H9 (cell line): Measurements from ENCODE around the gene RIOX2. TPM values are rescaled to one million over a fixed set of nuclear protein-coding genes. Genes with fewer than 3 reads are reported as not detected.

Experiments used
- DNase-seq: peaks from one replicate; pipeline ENCODE4 v3.0.0-alpha.2; 2017
- H2AFZ ChIP-seq: one replicate; pipeline ENCODE4 v1.6.1; 2013; ENCODE audit warnings: mild to moderate bottlenecking, low read length, control low read depth, moderate library complexity
- H2AK5ac ChIP-seq: 2 replicates; pipeline ENCODE4 v1.6.1; 2013; ENCODE audit warnings: low read length, control low read depth, mixed read lengths; ENCODE audit not compliant: insufficient read length
- H2BK120ac ChIP-seq: one replicate; pipeline ENCODE4 v1.6.1; 2013; ENCODE audit warnings: low read depth, mild to moderate bottlenecking, low read length, control low read depth, inconsistent platforms; ENCODE audit not compliant: poor library complexity, severe bottlenecking
- H2BK12ac ChIP-seq: 2 replicates; pipeline ENCODE4 v1.6.1; 2013; ENCODE audit warnings: low read length, control low read depth, mixed read lengths, low read depth; ENCODE audit not compliant: insufficient read length
- H2BK15ac ChIP-seq: 2 replicates; pipeline ENCODE4 v1.6.1; 2013; ENCODE audit warnings: low read depth, low read length, control low read depth
- H2BK20ac ChIP-seq: one replicate; pipeline ENCODE4 v1.6.1; 2013; ENCODE audit warnings: low read depth, mild to moderate bottlenecking, low read length, control low read depth, inconsistent platforms; ENCODE audit not compliant: poor library complexity, severe bottlenecking
- H2BK5ac ChIP-seq: 2 replicates; pipeline ENCODE4 v1.6.1; 2013; ENCODE audit warnings: low read length, control low read depth, mixed read lengths; ENCODE audit not compliant: insufficient read length
- H3K14ac ChIP-seq: 2 replicates; pipeline ENCODE4 v1.6.1; 2013; ENCODE audit warnings: low read length, control low read depth; ENCODE audit not compliant: insufficient read depth
- H3K18ac ChIP-seq: 2 replicates; pipeline ENCODE4 v1.6.1; 2013; ENCODE audit warnings: low read depth, mild to moderate bottlenecking, mixed read lengths, low read length, control low read depth; ENCODE audit not compliant: insufficient read length
- H3K23ac ChIP-seq: 2 replicates; pipeline ENCODE4 v1.6.1; 2013; ENCODE audit warnings: low read length, control low read depth, mixed read lengths, low read depth; ENCODE audit not compliant: insufficient read length
- H3K23me2 ChIP-seq: 2 replicates; pipeline ENCODE4 v1.6.1; 2013; ENCODE audit warnings: low read depth, mild to moderate bottlenecking, mixed read lengths, low read length, control low read depth; ENCODE audit not compliant: insufficient read length, poor library complexity, severe bottlenecking
- H3K27ac ChIP-seq: 2 replicates; pipeline ENCODE4 v1.5.1; 2013; ENCODE audit warnings: low read length, control low read depth, mixed read lengths, low read depth; ENCODE audit not compliant: insufficient read length
- H3K27me3 ChIP-seq: 2 replicates; pipeline ENCODE4 v1.6.1; 2013; ENCODE audit warnings: low read length, control low read depth, inconsistent platforms; ENCODE audit not compliant: insufficient read depth
- H3K4ac ChIP-seq: 2 replicates; pipeline ENCODE4 v1.6.1; 2013; ENCODE audit warnings: low read depth, mild to moderate bottlenecking, control low read depth, inconsistent platforms, low read length, moderate library complexity
- H3K4me1 ChIP-seq: 2 replicates; pipeline ENCODE4 v1.6.1; 2013; ENCODE audit warnings: low read length, control low read depth, inconsistent platforms; ENCODE audit not compliant: insufficient read depth
- H3K4me2 ChIP-seq: 2 replicates; pipeline ENCODE4 v1.6.1; 2013; ENCODE audit warnings: low read length, control low read depth, mixed read lengths; ENCODE audit not compliant: insufficient read length, insufficient read depth
- H3K56ac ChIP-seq: 2 replicates; pipeline ENCODE4 v1.6.1; 2013; ENCODE audit warnings: low read depth, mild to moderate bottlenecking, mixed read lengths, low read length, control low read depth; ENCODE audit not compliant: insufficient read length
- H3K79me1 ChIP-seq: 2 replicates; pipeline ENCODE4 v1.6.1; 2013; ENCODE audit warnings: low read depth, mild to moderate bottlenecking, moderate library complexity, low read length, control low read depth, inconsistent platforms; ENCODE audit not compliant: insufficient read depth, poor library complexity, severe bottlenecking
- H3K79me2 ChIP-seq: 2 replicates; pipeline ENCODE4 v1.6.1; 2013; ENCODE audit warnings: low read length, control low read depth, inconsistent platforms; ENCODE audit not compliant: insufficient read depth
- H3K9ac ChIP-seq: 2 replicates; pipeline ENCODE4 v1.6.1; 2013; ENCODE audit warnings: low read length, control low read depth, mixed read lengths; ENCODE audit not compliant: insufficient read length; ENCODE audit errors: extremely low read depth
- H3K9me3 ChIP-seq: one replicate; pipeline ENCODE4 v1.6.1; 2013; ENCODE audit warnings: low read depth, low read length, inconsistent platforms; ENCODE audit not compliant: control insufficient read depth
- H3T11ph ChIP-seq: one replicate; pipeline ENCODE4 v1.6.1; 2013; ENCODE audit warnings: mild to moderate bottlenecking, low read length, control low read depth, inconsistent platforms
- H4K20me1 ChIP-seq: one replicate; pipeline ENCODE4 v1.6.1; 2013; ENCODE audit not compliant: control insufficient read depth, insufficient read length, insufficient read depth
- H4K5ac ChIP-seq: 2 replicates; pipeline ENCODE4 v1.6.1; 2013; ENCODE audit warnings: low read depth, mild to moderate bottlenecking, mixed read lengths, low read length, control low read depth; ENCODE audit not compliant: insufficient read length
- H4K8ac ChIP-seq: replicated peaks from 2 replicates; pipeline ENCODE4 v1.6.1; 2013; ENCODE audit warnings: low read length, control low read depth, mixed read lengths, low read depth; ENCODE audit not compliant: insufficient read length
- H4K91ac ChIP-seq: 2 replicates; pipeline ENCODE4 v1.6.1; 2013; ENCODE audit warnings: low read depth, mild to moderate bottlenecking, moderate library complexity, mixed read lengths, low read length, control low read depth; ENCODE audit not compliant: insufficient read length
- H3K27ac Mint-ChIP-seq, 3 experiments: 2 replicates in 2 of 3; 3 replicates in 1 of 3; pipeline ENCODE4 v1.8.0; 2020 to 2021; ENCODE audit warnings: mixed read lengths in 3 of 3, mild to moderate bottlenecking in 1 of 3, moderate library complexity in 1 of 3
- H3K27me3 Mint-ChIP-seq: 2 replicates; pipeline ENCODE4 v1.8.0; 2021; ENCODE audit warnings: low read depth, mild to moderate bottlenecking, moderate library complexity, mixed read lengths
- H3K36me3 Mint-ChIP-seq, 3 experiments: 2 replicates in 2 of 3; 3 replicates in 1 of 3; pipeline ENCODE4 v1.8.0; 2020 to 2021; ENCODE audit warnings: low read depth in 3 of 3, mixed read lengths in 3 of 3; ENCODE audit not compliant: insufficient read depth in 1 of 3
- H3K4me1 Mint-ChIP-seq, 2 experiments: 2 replicates each; pipeline ENCODE4 v1.8.0; 2020; ENCODE audit warnings: mixed read lengths in 2 of 2
- H3K4me3 Mint-ChIP-seq, 2 experiments: 2 replicates in 1 of 2; 3 replicates in 1 of 2; pipeline ENCODE4 v1.8.0; 2020 to 2021; ENCODE audit warnings: mild to moderate bottlenecking in 2 of 2, mixed read lengths in 2 of 2, moderate library complexity in 1 of 2
- H3K9me3 Mint-ChIP-seq, 2 experiments: 2 replicates in 1 of 2; 3 replicates in 1 of 2; pipeline ENCODE4 v1.8.0; 2020; ENCODE audit warnings: mild to moderate bottlenecking in 2 of 2, mixed read lengths in 2 of 2, moderate library complexity in 1 of 2
- CTCF ChIP-seq: fragments of 200-600 bp; sonication (generic); conservative IDR thresholded peaks from 3 replicates; pipeline ENCODE4 v1.8.0; 2021; ENCODE audit warnings: antibody characterized with exemption, mild to moderate bottlenecking
- WGBS: extraction: QIAGEN DNeasy Blood & Tissue Kit; methylation state at CpG from one replicate; pipeline ENCODE4 v1.1.7; 2013; ENCODE audit warnings: missing lambda C conversion rate, low lambda C conversion rate, mixed read lengths; ENCODE audit not compliant: insufficient read length; ENCODE audit errors: extremely low coverage; 5-methylcytosine and 5-hydroxymethylcytosine counted together
- total RNA-seq: library from RNA; stranded (reverse); gene quantifications from 2 replicates; pipeline ENCODE4 v1.2.1, GENCODE V29; 2021

The RIOX2 gene
- total RNA-seq, 1 experiment from 2014 or later: 15.5 TPM

DNA sequence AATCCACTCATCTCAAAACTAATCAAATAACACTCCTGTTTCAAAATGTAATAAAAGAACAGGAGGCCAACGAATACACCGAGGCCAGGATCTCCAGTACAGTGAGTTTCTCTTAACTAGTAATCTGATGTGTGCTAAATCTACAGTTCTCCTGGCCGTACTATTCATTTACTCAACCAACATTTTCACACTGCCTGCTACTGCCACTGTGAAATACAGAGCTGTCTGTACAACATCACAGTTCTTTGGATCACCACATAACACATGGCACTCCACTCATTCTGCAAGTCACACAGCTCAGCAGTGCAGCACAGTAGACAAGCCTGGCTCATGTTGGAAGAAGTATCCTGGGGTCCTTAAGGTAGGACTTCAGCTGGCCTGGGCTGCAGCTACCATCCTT is 21.9 kb downstream of the RIOX2 start:
- no peak overlapping the region for H3K23ac ChIP-seq
- H2BK12ac ChIP-seq: no peak overlapping the region
- H3K9ac ChIP-seq: no peak overlapping the region
- no peaks in the 10 kb centered on the region for H3K27me3 ChIP-seq
- Mint-ChIP-seq H3K4me1 (0 out of 4 replicates have a peak, but pooled peaks cover 0 to 3% of the 10 kb centered on the region in 2 experiments), H3K4me3 (no peak overlapping the region), H3K27ac (no peak overlapping the region; a peak in 1 of 7 replicates), H3K9me3 (no peaks in the 10 kb centered on the region), H3K36me3 (peaks cover 4 to 20% (median 7%) of the 10 kb centered on the region in 3 experiments; a peak in 6 of 7 replicates), H3K27me3 (no peaks in the 10 kb centered on the region)
- H3K23me2 ChIP-seq: no peaks in the 10 kb centered on the region
- no peak overlapping the region for H4K5ac ChIP-seq
- H3K27ac ChIP-seq: no peak overlapping the region
- no peak overlapping the region for H3K4me2 ChIP-seq
- no peak overlapping the region for H2BK120ac ChIP-seq
- DNase-seq: no peak
- H3K56ac ChIP-seq: no peak overlapping the region
- H2AFZ ChIP-seq: no peak overlapping the region
- H3K4me1 ChIP-seq: no peaks in the 10 kb centered on the region
- H2BK15ac ChIP-seq: no peak overlapping the region
- no peak overlapping the region for H3K14ac ChIP-seq
- TF ChIP-seq CTCF: no peak
- H3T11ph ChIP-seq: no peak overlapping the region
- no CpG with 5 or more reads among the region's 3 CpGs for WGBS
- H3K79me1 ChIP-seq: no peaks in the 10 kb centered on the region
- H2BK5ac ChIP-seq: no peak overlapping the region
- no peaks in the 10 kb centered on the region for H3K79me2 ChIP-seq
- no peak overlapping the region for H2BK20ac ChIP-seq
- no peak overlapping the region for H3K18ac ChIP-seq
- no peak overlapping the region for H2AK5ac ChIP-seq
- no peaks in the 10 kb centered on the region for H3K9me3 ChIP-seq
- H4K20me1 ChIP-seq: no peaks in the 10 kb centered on the region
- H3K4ac ChIP-seq: no peak overlapping the region
- no peak overlapping the region for H4K91ac ChIP-seq
- no peak overlapping the region for H4K8ac ChIP-seq
